Transverse colon (tissue), 4 donors: ENCODE measurements around the gene MRPL52. TPM values are rescaled to one million over a fixed set of nuclear protein-coding genes. Genes with fewer than 3 reads are reported as not detected.
"Not testable (repeated sequence)": the region's sequence is repeated elsewhere in the genome, so short reads cannot be mapped to it uniquely, and the experiment has no call there.

Source experiments
- DNase-seq: peaks from one replicate; pipeline ENCODE4 v3.0.0-alpha.2; 2019
- H3K27ac ChIP-seq, 4 donors: fragments of 200-600 bp; sonication (generic); 2 replicates each; pipeline ENCODE4 v1.5.1; 2016 to 2018; ENCODE audit warnings: inconsistent platforms in 4 of 4
- H3K27me3 ChIP-seq: fragments of 200-600 bp; sonication (generic); 2 replicates; pipeline ENCODE4 v1.5.1; 2017; ENCODE audit warnings: inconsistent platforms
- H3K36me3 ChIP-seq, 4 donors: fragments of 200-600 bp; sonication (generic); 2 replicates each; pipeline ENCODE4 v1.5.1; 2017 to 2019; ENCODE audit warnings: inconsistent platforms in 4 of 4
- H3K4me1 ChIP-seq, 4 donors: fragments of 200-600 bp; sonication (generic); 2 replicates each; pipeline ENCODE4 v1.5.1; 2017 to 2020; ENCODE audit warnings: inconsistent platforms in 4 of 4
- H3K4me3 ChIP-seq, 4 donors: fragments of 200-600 bp; sonication (generic); 1 replicate in 1 of 4; 2 replicates in 3 of 4; pipeline versions ENCODE4 v1.5.1 to v1.6.1; 2017 to 2019; ENCODE audit warnings: inconsistent platforms in 4 of 4
- H3K9me3 ChIP-seq, 2 donors: fragments of 200-600 bp; sonication (generic); 2 replicates each; pipeline ENCODE4 v1.5.1; 2017 to 2019; ENCODE audit warnings: inconsistent platforms in 2 of 2
- EP300 ChIP-seq: sonication (generic); formaldehyde crosslinking; IDR thresholded peaks from one replicate; pipeline ENCODE4 v1.6.1; 2017; ENCODE audit warnings: antibody characterized with exemption, low read depth
- POLR2A ChIP-seq: fragments of 450-650 bp; IDR thresholded peaks from one replicate; pipeline ENCODE4 v1.6.1; 2016; ENCODE audit warnings: antibody characterized with exemption, mild to moderate bottlenecking, moderate library complexity
- POLR2AphosphoS5 ChIP-seq, 3 donors: sonication (generic); formaldehyde crosslinking; IDR thresholded peaks; one replicate each; pipeline ENCODE4 v1.6.1; 2016; ENCODE audit warnings: antibody characterized with exemption in 3 of 3
- WGBS, 2 donors: methylation state at CpG; one replicate each; pipeline ENCODE4 v1.1.5; 2018; ENCODE audit warnings: low coverage in 1 of 2; 5-methylcytosine and 5-hydroxymethylcytosine counted together
- in situ Hi-C, 4 donors: fragments of 200-750 bp; cut with MboI; loops; one replicate each; pipeline versions ENCODE4 v1.15.0 to v1.15.1; 2017; ENCODE audit warnings: low sequenced_read_pairs in 3 of 4, low pct_ligation_motif_present in 1 of 4, low pct_unique_long_range_greater_than_20kb in 1 of 4
- intact Hi-C: fragments of 100-400 bp; cut with DNase I; formaldehyde crosslinking; loops from one replicate; pipeline ENCODE4 v1.15.1; 2023; ENCODE audit warnings: low total_unique reads
- total RNA-seq, 4 donors: library from RNA; depleted of rRNA; stranded (reverse); fragments of >200 nt; gene quantifications; one replicate each; pipeline ENCODE4 v1.1.0, GENCODE V29; 2016
- TF ChIP-seq, protein P1 (sequence below), 5 experiments: fragments of 200-600 bp in 3 of 5; fragments of 450-650 bp in 2 of 5; sonication (generic) in 3 of 5; IDR thresholded peaks; 1 replicate in 2 of 5; 2 replicates in 3 of 5; pipeline ENCODE4 v1.5.1; 2016 to 2017; ENCODE audit warnings: antibody characterized with exemption in 5 of 5, inconsistent platforms in 3 of 5, mild to moderate bottlenecking in 2 of 5, moderate library complexity in 1 of 5

MRPL52 gene
- total RNA-seq, 4 donors from 2014 or later, result 7.5 to 44.3 (median 23.8) TPM; not detected in 1

DNA sequence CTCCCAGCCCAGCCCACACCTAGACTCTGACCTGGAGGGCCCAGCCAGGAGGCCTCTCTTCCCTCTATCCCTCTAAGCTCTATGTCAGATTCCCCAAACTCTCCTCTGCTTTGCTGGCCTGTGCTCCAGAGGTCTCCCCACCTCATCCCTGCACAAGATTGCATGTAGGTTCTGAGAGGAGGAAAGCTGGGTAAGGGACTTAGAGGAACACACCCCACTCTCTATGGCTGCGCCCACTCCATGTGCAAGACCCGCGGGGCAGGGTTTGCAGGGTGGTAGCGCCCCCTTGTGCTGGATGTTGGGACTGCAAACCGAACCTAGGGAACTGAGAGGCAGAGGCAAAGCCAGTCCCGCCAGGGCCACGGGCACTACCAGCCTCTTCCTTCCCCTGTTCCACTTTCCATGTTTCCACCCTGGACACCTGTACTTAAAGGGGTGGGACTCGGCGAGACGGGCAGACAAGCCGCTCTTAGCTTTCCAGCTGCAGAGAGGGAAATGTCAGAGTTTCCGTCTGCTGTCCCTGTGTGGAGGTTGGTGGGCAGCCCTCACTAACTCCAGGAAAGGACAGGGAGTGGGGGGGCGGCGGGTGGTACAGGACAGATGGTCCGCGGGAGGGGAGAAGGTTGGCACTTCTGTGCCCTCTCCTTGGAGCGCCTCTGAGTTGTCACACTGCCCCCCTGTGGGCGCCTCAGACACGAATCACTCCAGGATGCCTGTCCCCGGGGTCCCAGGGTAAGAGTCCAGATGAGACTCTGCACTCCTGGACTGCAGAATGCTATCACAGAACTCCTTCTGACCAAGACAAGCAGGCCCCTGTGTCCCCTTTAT, 23.5 kb downstream of the MRPL52 start:
- peaks cover 22 to 50% (median 36%) of the 10 kb centered on the region in 4 donors for H3K4me1 ChIP-seq
- no peaks in the 10 kb centered on the region for H3K36me3 ChIP-seq

DNA sequence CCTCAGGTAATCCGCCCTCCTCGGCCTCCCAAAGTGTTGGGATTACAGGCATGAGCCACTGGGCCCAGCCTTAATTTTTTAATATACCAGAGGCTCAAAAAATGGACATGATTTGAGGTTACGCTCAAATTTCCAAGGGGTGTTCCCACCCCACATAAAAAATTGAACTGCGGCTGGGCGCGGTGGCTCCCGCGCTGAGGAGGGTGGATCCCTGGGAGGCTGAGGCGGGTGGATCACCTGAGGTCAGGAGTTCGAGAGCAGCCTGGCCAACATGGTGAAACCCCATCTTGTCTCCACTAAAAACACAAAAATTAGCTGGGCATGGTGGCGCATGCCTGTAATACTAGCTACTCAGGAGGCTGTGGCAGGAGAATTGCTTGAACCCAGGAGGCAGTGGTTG, 24.6 kb downstream of the MRPL52 start:
- H3K36me3 ChIP-seq, DNase-seq, H3K27ac ChIP-seq, H3K4me3 ChIP-seq, H3K9me3 ChIP-seq, H3K27me3 ChIP-seq: not testable (repeated sequence)
- H3K4me1 ChIP-seq, result peaks cover 17 to 40% (median 27%) of the 10 kb centered on the region in 4 donors
- intact Hi-C loops, result loop anchor here (10.0 kb wide), 1 partner anchor 299 kb away; no protein-coding TSS in a partner anchor
- WGBS, 2 donors, result 97% methylated on average over 11 of the region's 11 CpGs; no CpG with 5 or more reads in 1 of the 2 donors
- in situ Hi-C loops, result loop anchor here in 2 of 4 donors (25.0 kb wide), 1 partner anchor 292 kb away; no protein-coding TSS in a partner anchor

More for the DNA sequence above, 23.5 kb downstream of the MRPL52 start:
- H3K27ac ChIP-seq, result peak overlapping the region; percentile 73 to 83 (median 76)
- in situ Hi-C loops (loop anchor here in 2 of 4 donors (25.0 kb wide), 1 partner anchor 291 kb away; no protein-coding TSS in a partner anchor), intact Hi-C loops (loop anchor here (1.0 to 10.0 kb wide), 3 partner anchors 16 to 298 kb away; partner anchors contain the start of gene MMP14)
- 2% methylated on average over 20 of the region's 20 CpGs; no CpG with 5 or more reads in 1 of the 2 donors for WGBS, 2 donors
- TF ChIP-seq EP300 (no peak), POLR2A (no peak), POLR2AphosphoS5 (IDR thresholded peaks at IDR 0.05) (peak in 1 of 3 donors; percentile 37)
- TF ChIP-seq, protein P1, sequence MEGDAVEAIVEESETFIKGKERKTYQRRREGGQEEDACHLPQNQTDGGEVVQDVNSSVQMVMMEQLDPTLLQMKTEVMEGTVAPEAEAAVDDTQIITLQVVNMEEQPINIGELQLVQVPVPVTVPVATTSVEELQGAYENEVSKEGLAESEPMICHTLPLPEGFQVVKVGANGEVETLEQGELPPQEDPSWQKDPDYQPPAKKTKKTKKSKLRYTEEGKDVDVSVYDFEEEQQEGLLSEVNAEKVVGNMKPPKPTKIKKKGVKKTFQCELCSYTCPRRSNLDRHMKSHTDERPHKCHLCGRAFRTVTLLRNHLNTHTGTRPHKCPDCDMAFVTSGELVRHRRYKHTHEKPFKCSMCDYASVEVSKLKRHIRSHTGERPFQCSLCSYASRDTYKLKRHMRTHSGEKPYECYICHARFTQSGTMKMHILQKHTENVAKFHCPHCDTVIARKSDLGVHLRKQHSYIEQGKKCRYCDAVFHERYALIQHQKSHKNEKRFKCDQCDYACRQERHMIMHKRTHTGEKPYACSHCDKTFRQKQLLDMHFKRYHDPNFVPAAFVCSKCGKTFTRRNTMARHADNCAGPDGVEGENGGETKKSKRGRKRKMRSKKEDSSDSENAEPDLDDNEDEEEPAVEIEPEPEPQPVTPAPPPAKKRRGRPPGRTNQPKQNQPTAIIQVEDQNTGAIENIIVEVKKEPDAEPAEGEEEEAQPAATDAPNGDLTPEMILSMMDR (IDR thresholded peaks at IDR 0.05), result peak; percentile 86 to 100 (median 95)
- DNase-seq, result peak; percentile 96
- peak overlapping the region in 3 of 4 donors; percentile 28 to 48 (median 32) for H3K4me3 ChIP-seq
- no peaks in the 10 kb centered on the region for H3K27me3 ChIP-seq
- H3K9me3 ChIP-seq, result no peaks in the 10 kb centered on the region

DNA sequence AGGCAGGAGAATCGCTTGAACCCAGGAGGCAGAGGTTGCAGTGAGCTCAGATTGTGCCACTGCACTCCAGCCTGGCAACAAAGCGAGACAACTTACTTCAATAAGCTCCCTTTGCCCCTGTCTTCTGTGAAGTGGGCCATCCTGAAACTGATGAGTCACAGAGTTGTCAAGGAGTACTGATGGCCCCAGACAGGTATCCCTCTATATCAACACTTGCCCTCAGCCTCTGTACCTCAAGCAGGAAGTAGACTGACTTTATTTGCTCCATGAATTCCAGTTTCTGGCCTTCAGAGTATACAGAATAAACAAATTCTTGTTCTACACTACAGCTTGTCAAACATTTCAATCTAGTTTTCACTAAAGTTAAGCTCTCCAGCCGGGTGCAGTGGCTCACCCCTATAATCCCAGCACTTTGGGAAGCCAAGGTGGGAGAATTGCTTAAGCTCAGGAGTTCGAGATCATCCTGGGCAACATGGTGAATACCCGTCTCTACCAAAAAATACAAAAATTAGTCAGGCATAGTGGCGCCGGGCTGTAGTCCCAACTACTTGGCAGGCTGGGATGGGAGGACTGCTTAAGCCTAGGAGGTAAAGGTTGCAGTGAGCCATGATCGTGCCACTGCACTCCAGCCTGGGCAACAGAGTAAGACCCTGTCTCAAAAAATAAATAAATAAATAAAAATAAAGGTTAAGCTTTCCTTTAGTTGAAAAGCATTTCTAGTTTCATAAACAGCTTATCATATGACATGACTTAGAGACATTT, 25.5 kb downstream of the MRPL52 start:
- TF ChIP-seq POLR2AphosphoS5 (IDR thresholded peaks at IDR 0.05) (no peak), POLR2A (no peak), EP300 (no peak)
- TF ChIP-seq, protein P1 (IDR thresholded peaks at IDR 0.05), result no peak
- intact Hi-C loops (loop anchor here (10.0 kb wide), 1 partner anchor 300 kb away; no protein-coding TSS in a partner anchor), in situ Hi-C loops (loop anchor here in 2 of 4 donors (25.0 kb wide), 1 partner anchor 293 kb away; no protein-coding TSS in a partner anchor)
- Histone ChIP-seq H3K27ac (no peak overlapping the region), H3K4me1 (peaks cover 10 to 31% (median 20%) of the 10 kb centered on the region in 4 donors), H3K4me3 (no peak overlapping the region), H3K9me3 (no peaks in the 10 kb centered on the region), H3K36me3 (no peaks in the 10 kb centered on the region), H3K27me3 (no peaks in the 10 kb centered on the region)
- 90 to 91% methylated on average over 3 to 8 of the region's 8 CpGs for WGBS, 2 donors
- DNase-seq, result no peak

DNA sequence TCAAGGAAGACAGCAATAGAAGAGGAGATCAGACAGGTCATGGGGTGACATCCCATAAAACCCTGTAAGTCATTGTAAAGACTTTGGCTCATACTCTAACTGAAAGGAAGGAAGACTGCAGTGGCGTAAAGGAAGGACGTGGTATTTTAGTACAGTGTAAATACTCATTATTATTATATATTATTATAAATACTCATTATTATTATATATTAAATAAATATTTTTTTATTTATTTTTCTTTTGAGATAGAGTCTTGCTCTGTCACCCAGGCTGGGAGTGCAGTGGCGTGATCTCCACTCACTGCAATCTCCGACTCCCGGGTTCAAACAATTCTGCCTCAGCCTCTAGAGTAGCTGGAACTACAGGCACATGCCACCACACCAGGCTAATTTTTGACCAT, 26.7 kb downstream of the MRPL52 start:
- no peak overlapping the region for H3K4me3 ChIP-seq
- no peak overlapping the region for H3K27ac ChIP-seq
- DNase-seq, result no peak
- intact Hi-C loops, result loop anchor here (10.0 kb wide), 1 partner anchor 302 kb away; no protein-coding TSS in a partner anchor
- H3K27me3 ChIP-seq, result no peaks in the 10 kb centered on the region
- TF ChIP-seq POLR2A, result no peak
- WGBS, 2 donors, result 90 to 98% methylated on average over 2 to 5 of the region's 5 CpGs
- in situ Hi-C loops, result loop anchor here in 2 of 4 donors (25.0 kb wide), 1 partner anchor 294 kb away; no protein-coding TSS in a partner anchor
- no peaks in the 10 kb centered on the region for H3K9me3 ChIP-seq
- no peaks in the 10 kb centered on the region for H3K36me3 ChIP-seq
- H3K4me1 ChIP-seq, result peaks cover 2 to 19% (median 11%) of the 10 kb centered on the region in 4 donors

DNA sequence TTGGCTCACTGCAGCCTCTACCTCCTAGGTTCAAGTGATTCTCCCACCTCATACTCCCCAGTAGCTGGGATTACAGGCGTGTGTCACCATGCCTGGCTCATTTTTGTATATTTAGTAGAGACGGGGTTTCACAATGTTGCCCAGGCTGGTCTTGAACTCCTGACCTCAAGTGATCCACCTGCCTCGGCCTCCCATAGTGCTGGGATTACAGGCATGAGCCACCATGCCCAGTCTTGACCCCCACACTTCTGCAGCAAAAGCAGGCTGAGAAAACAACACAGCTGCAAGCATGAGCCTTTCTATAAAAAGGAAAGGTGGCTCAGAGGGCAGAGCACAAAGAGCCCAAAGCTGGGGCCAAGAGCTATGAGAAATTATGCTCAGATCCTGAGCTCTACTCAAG, 30.7 kb downstream of the MRPL52 start:
- 76 to 100% methylated on average over 1 to 3 of the region's 3 CpGs for WGBS, 2 donors
- H3K4me1 ChIP-seq, H3K36me3 ChIP-seq, intact Hi-C loops, H3K9me3 ChIP-seq, H3K4me3 ChIP-seq, H3K27ac ChIP-seq, DNase-seq, H3K27me3 ChIP-seq: not testable (repeated sequence)
- in situ Hi-C loops, result loop anchor here in 2 of 4 donors (25.0 kb wide), 1 partner anchor 298 kb away; no protein-coding TSS in a partner anchor
